Endodermal cell (in vitro differentiated cells): Measurements from ENCODE around the gene ZNF217. TPM values are rescaled to one million over a fixed set of nuclear protein-coding genes. Genes with fewer than 3 reads are reported as not detected.

Experiments used
- DNase-seq: peaks from one replicate; pipeline ENCODE4 v3.0.0-alpha.2; 2017
- H3K27ac ChIP-seq: 2 replicates; pipeline ENCODE4 v1.5.1; 2013; ENCODE audit warnings: mild to moderate bottlenecking, low read depth, low read length, moderate library complexity
- H3K27me3 ChIP-seq: 2 replicates; pipeline ENCODE4 v1.6.1; 2013; ENCODE audit warnings: mild to moderate bottlenecking, low read length, moderate library complexity; ENCODE audit not compliant: insufficient read depth, control insufficient read depth, poor library complexity, severe bottlenecking
- H3K36me3 ChIP-seq: 2 replicates; pipeline ENCODE4 v1.7.0; 2013; ENCODE audit warnings: mild to moderate bottlenecking, low read length, moderate library complexity; ENCODE audit not compliant: control insufficient read depth, insufficient read depth
- H3K4me1 ChIP-seq: one replicate; pipeline ENCODE4 v1.7.0; 2013; ENCODE audit warnings: low read length; ENCODE audit not compliant: control insufficient read depth, insufficient read depth
- H3K4me3 ChIP-seq: 2 replicates; pipeline ENCODE4 v1.5.1; 2013; ENCODE audit warnings: mild to moderate bottlenecking, low read length, moderate library complexity
- H3K9ac ChIP-seq: 2 replicates; pipeline ENCODE4 v1.6.1; 2013; ENCODE audit warnings: mild to moderate bottlenecking, low read length, moderate library complexity; ENCODE audit not compliant: poor library complexity, severe bottlenecking; ENCODE audit errors: extremely low read depth
- H3K9me3 ChIP-seq: 2 replicates; pipeline ENCODE4 v1.6.1; 2013; ENCODE audit warnings: mild to moderate bottlenecking, low read length, moderate library complexity; ENCODE audit not compliant: control insufficient read depth
- H3K27ac Mint-ChIP-seq: 2 replicates; pipeline ENCODE4 v1.8.0; 2020; ENCODE audit warnings: mixed read lengths
- H3K27me3 Mint-ChIP-seq: 2 replicates; pipeline ENCODE4 v1.8.0; 2021; ENCODE audit warnings: mild to moderate bottlenecking, mixed read lengths; ENCODE audit not compliant: insufficient read depth
- H3K36me3 Mint-ChIP-seq: 2 replicates; pipeline ENCODE4 v1.8.0; 2020; ENCODE audit warnings: low read depth, mixed read lengths
- H3K4me1 Mint-ChIP-seq: 2 replicates; pipeline ENCODE4 v1.8.0; 2020; ENCODE audit warnings: mixed read lengths
- H3K4me3 Mint-ChIP-seq: 2 replicates; pipeline ENCODE4 v1.8.0; 2020; ENCODE audit warnings: mild to moderate bottlenecking, moderate library complexity, mixed read lengths
- H3K9me3 Mint-ChIP-seq: 2 replicates; pipeline ENCODE4 v1.8.0; 2020; ENCODE audit warnings: mild to moderate bottlenecking, mixed read lengths
- WGBS, 2 experiments: methylation state at CpG; one replicate each; pipeline versions ENCODE4 v1.1.5 to v1.1.7; 2013; ENCODE audit warnings: missing lambda C conversion rate in 2 of 2, mixed read lengths in 1 of 2; ENCODE audit not compliant: insufficient coverage in 1 of 2, insufficient read length in 1 of 2; 5-methylcytosine and 5-hydroxymethylcytosine counted together
- total RNA-seq, 2 donors: library from RNA; stranded (reverse); fragmentation: NEBNext Ultra II Directional in 1 of 2; extraction: Animal tissue kit (Norgen Biotek cat#: 25700) in 1 of 2; gene quantifications; 2 replicates in 1 of 2; 3 replicates in 1 of 2; pipeline ENCODE4 v1.2.1, GENCODE V29; 2021
- TF ChIP-seq, protein P1 (sequence below): fragments of 200-600 bp; sonication (generic); conservative IDR thresholded peaks from 2 replicates; pipeline ENCODE4 v1.5.0; 2021; ENCODE audit warnings: antibody characterized with exemption, mild to moderate bottlenecking

The ZNF217 gene
- total RNA-seq, 2 donors from 2014 or later, result 100 to 123 TPM

DNA sequence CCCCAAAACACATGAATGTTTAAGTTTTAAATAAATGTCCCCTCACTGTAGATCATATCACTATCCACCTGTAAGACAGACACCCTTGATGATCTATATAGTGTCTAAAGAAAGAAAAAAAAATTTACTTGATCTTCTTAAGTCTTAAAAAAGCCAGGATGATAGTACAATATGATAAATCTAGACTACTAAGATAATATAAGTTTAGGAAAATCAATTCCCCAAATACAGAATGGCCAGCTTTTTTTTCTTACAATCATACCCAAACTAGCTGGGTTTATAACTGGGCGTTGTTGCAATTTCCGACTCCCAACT, 14.4 kb downstream of the ZNF217 start:
- Mint-ChIP-seq H3K36me3 (peaks cover 77% of the 10 kb centered on the region), H3K27ac (peak overlapping the region; percentile 80), H3K4me3 (no peak overlapping the region), H3K27me3 (no peaks in the 10 kb centered on the region), H3K4me1 (peaks cover 46% of the 10 kb centered on the region), H3K9me3 (no peaks in the 10 kb centered on the region)
- WGBS, 2 experiments, result 93 to 95% methylated on average over 2 of the region's 2 CpGs
- TF ChIP-seq, protein P1, sequence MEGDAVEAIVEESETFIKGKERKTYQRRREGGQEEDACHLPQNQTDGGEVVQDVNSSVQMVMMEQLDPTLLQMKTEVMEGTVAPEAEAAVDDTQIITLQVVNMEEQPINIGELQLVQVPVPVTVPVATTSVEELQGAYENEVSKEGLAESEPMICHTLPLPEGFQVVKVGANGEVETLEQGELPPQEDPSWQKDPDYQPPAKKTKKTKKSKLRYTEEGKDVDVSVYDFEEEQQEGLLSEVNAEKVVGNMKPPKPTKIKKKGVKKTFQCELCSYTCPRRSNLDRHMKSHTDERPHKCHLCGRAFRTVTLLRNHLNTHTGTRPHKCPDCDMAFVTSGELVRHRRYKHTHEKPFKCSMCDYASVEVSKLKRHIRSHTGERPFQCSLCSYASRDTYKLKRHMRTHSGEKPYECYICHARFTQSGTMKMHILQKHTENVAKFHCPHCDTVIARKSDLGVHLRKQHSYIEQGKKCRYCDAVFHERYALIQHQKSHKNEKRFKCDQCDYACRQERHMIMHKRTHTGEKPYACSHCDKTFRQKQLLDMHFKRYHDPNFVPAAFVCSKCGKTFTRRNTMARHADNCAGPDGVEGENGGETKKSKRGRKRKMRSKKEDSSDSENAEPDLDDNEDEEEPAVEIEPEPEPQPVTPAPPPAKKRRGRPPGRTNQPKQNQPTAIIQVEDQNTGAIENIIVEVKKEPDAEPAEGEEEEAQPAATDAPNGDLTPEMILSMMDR, result no peak
- Histone ChIP-seq H3K9ac (no peak overlapping the region), H3K9me3 (no peaks in the 10 kb centered on the region), H3K36me3 (peaks cover 86% of the 10 kb centered on the region), H3K4me3 (peak overlapping the region; percentile 29), H3K4me1 (peaks cover 22% of the 10 kb centered on the region), H3K27ac (no peak overlapping the region), H3K27me3 (no peaks in the 10 kb centered on the region)
- DNase-seq, result no peak

DNA sequence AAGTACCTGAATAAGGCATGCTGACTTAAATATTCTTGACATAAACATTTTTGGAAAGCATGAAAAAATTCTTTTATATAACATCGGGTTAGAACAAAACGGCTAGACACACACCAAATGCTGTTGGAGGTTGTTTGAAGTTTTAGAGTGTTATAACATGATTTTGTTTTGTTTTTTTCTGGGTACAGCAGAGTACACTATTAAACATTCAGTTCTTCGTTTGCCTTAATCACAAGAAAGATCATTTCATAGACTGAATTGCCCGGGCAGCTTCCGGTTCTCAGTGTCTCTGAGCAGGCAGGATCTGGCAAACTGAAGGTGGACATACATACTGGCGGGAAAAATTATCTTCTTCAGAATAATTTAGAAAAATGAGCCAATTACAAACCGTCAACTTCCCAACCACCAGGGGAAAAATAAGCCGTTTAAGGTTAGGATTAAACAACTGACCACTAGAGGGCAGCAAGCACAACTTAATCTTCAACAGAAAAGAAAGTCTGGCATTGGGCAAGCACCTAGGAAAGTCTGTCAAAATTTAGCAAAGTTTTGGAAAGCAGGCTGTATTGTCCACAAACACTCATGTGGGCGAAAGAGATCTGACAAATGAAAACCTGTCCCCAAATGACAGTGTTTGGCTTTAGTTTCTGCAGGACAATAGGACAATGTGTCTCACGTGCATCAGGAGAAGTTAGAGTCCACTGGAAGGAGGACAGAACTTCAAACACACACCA, 15.0 kb downstream of the ZNF217 start:
- WGBS, 2 experiments, result 65 to 70% methylated on average over 7 to 10 of the region's 10 CpGs

DNA sequence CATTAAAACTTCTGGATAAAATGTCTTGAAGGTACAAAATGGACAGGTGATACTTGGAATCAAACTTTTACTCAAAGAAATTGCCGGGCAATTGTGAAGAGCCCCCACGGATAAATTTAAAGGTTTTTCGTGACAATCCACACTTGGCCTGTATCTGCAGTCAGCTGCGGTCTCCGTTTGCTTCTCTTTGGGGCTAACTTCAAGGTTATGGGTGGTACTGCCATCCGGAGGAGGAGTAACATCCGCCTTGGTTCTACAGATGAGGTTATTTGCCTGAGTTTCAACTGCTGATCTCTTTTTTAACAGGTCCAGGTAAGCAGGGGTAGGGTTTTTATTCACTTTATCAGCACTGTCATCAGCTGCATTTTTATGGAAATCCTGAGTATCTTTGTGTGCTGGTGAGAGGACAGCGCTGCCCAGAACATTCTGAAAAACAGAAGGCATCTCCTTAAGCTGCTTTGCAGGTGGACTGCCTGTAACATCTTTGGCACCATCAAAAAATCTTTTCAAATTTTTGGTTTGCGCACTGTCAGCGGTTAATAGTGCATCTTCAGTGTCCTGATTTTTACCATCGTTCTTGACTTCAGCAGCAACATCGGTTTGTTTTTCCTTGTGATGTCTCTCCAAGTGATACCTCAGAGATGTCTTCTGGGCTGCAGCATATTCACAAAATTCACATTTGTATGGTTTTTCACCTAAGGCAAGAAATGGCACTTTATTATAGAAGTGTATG, 16.9 kb downstream of the ZNF217 start:
- Histone ChIP-seq H3K36me3 (peaks cover 98% of the 10 kb centered on the region), H3K27me3 (no peaks in the 10 kb centered on the region), H3K9ac (no peak overlapping the region), H3K27ac (no peak overlapping the region), H3K4me3 (no peak overlapping the region), H3K9me3 (no peaks in the 10 kb centered on the region), H3K4me1 (peaks cover 12% of the 10 kb centered on the region)
- 96 to 97% methylated on average over 10 to 12 of the region's 12 CpGs for WGBS, 2 experiments
- Mint-ChIP-seq H3K36me3 (peaks cover 86% of the 10 kb centered on the region), H3K27me3 (no peaks in the 10 kb centered on the region), H3K9me3 (no peaks in the 10 kb centered on the region), H3K4me3 (no peak overlapping the region), H3K4me1 (peaks cover 26% of the 10 kb centered on the region), H3K27ac (no peak overlapping the region)
- TF ChIP-seq, protein P1, result no peak
- no peak for DNase-seq

More for the DNA sequence above, 15.0 kb downstream of the ZNF217 start:
- TF ChIP-seq, protein P1, result peak; percentile 96
- Histone ChIP-seq H3K9ac (no peak overlapping the region), H3K27me3 (no peaks in the 10 kb centered on the region), H3K27ac (no peak overlapping the region), H3K4me1 (peaks cover 22% of the 10 kb centered on the region), H3K36me3 (peaks cover 92% of the 10 kb centered on the region), H3K9me3 (no peaks in the 10 kb centered on the region), H3K4me3 (peak overlapping the region; percentile 29)
- DNase-seq, result peak; percentile 75
- no peak overlapping the region for H3K4me3 Mint-ChIP-seq
- no peaks in the 10 kb centered on the region for H3K27me3 Mint-ChIP-seq
- peaks cover 44% of the 10 kb centered on the region for H3K4me1 Mint-ChIP-seq
- H3K27ac Mint-ChIP-seq, result peak overlapping the region; percentile 80
- peaks cover 82% of the 10 kb centered on the region for H3K36me3 Mint-ChIP-seq
- no peaks in the 10 kb centered on the region for H3K9me3 Mint-ChIP-seq
